GM06990 (cell line): ENCODE data around the gene RNF135.
A peak's percentile ranks its signal among the peaks of the same experiment; 100 is the strongest.

Experiments used
- DNase-seq: peaks from one replicate; pipeline ENCODE4 v3.0.0-alpha.2; 2011; ENCODE audit not compliant: insufficient read length; ENCODE audit errors: extremely low read depth
- H3K27me3 ChIP-seq: replicated peaks from 2 replicates; pipeline ENCODE4 v1.6.0; 2011; ENCODE audit warnings: low read length; ENCODE audit not compliant: control insufficient read depth, insufficient read depth
- H3K36me3 ChIP-seq: 2 replicates; pipeline ENCODE4 v1.5.1; 2011; ENCODE audit warnings: low read length; ENCODE audit not compliant: control insufficient read depth, insufficient read depth
- H3K4me3 ChIP-seq: replicated peaks from 2 replicates; pipeline ENCODE4 v1.5.1; 2011; ENCODE audit warnings: low read depth, mild to moderate bottlenecking, control low read depth, low read length
- TF ChIP-seq, protein P1 (sequence below): IDR thresholded peaks from 2 replicates; pipeline ENCODE4 v1.5.1; 2011; ENCODE audit warnings: low read length, control low read depth, mild to moderate bottlenecking, inconsistent platforms; ENCODE audit not compliant: insufficient read depth, poor library complexity, severe bottlenecking

RNF135 gene, protein sequence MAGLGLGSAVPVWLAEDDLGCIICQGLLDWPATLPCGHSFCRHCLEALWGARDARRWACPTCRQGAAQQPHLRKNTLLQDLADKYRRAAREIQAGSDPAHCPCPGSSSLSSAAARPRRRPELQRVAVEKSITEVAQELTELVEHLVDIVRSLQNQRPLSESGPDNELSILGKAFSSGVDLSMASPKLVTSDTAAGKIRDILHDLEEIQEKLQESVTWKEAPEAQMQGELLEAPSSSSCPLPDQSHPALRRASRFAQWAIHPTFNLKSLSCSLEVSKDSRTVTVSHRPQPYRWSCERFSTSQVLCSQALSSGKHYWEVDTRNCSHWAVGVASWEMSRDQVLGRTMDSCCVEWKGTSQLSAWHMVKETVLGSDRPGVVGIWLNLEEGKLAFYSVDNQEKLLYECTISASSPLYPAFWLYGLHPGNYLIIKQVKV

DNA sequence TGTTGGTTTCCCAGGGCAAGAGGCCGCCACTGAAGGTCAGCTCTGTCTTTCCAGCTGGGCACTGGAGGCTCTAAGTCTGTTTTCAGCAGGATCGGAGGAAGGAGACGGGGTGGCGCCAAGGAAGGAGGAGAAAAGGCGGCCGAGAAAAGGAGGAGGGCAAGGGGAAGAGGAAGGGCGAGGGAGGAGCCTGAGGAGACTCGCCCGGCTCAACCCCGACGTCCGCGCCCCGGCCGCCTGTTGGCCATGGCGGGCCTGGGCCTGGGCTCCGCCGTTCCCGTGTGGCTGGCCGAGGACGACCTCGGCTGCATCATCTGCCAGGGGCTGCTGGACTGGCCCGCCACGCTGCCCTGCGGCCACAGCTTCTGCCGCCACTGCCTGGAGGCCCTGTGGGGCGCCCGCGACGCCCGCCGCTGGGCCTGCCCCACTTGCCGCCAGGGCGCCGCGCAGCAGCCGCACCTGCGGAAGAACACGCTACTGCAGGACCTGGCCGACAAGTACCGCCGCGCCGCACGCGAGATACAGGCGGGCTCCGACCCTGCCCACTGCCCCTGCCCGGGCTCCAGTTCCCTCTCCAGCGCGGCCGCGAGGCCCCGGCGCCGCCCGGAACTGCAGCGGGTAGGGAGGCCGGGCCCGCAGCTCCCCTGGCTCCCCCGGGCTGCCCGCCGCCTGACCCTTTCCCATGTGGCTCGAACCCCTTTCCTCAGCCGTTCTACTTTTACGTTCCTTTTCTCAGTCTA is at the start of gene RNF135:
Gene RNF135, plus strand, starts transcription at position 209 of the 737 bp plus-strand sequence. Its CDS starts 35 bp downstream, at position 244.
- no peaks in the 10 kb centered on the region for H3K27me3 ChIP-seq
- peaks cover 4% of the 10 kb centered on the region for H3K36me3 ChIP-seq
- peak within 1 kb of the TSS; percentile 80 for H3K4me3 ChIP-seq
- peak; percentile 86 for DNase-seq
- TF ChIP-seq, protein P1, sequence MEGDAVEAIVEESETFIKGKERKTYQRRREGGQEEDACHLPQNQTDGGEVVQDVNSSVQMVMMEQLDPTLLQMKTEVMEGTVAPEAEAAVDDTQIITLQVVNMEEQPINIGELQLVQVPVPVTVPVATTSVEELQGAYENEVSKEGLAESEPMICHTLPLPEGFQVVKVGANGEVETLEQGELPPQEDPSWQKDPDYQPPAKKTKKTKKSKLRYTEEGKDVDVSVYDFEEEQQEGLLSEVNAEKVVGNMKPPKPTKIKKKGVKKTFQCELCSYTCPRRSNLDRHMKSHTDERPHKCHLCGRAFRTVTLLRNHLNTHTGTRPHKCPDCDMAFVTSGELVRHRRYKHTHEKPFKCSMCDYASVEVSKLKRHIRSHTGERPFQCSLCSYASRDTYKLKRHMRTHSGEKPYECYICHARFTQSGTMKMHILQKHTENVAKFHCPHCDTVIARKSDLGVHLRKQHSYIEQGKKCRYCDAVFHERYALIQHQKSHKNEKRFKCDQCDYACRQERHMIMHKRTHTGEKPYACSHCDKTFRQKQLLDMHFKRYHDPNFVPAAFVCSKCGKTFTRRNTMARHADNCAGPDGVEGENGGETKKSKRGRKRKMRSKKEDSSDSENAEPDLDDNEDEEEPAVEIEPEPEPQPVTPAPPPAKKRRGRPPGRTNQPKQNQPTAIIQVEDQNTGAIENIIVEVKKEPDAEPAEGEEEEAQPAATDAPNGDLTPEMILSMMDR, result no peak

DNA sequence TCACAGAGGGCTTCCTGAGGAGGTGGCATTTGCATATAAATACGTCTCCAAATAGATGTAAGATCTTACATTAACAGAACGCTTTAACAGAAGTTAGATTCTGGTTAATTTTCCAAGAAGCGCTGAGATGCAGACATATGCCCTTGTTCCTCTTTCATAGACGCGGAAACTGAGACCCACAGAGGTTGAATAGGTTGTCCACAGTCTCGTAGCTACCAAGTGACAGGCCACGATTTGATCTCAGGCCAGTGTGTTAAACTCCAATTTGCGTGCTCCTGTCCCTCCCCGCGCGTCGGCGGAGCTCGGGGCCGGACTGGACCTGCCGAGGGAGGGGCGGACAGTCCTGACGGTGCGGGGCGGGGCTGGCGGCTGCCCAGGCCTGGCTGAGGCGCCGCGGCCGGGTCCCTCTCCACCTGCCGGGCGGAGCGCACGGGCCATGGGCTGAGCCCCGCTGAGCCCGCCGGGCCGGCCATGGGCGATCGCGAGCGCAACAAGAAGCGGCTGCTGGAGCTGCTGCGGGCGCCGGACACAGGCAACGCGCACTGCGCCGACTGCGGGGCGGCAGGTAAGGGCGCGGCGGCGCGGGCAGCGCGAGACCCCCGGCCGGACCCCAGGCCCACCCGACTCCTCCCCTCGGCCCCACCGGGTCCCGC is 49.2 kb upstream of the RNF135 start, which contains the start of gene ADAP2:
Gene ADAP2, plus strand, starts transcription at position 402 of the 653 bp plus-strand sequence. Its CDS starts 70 bp downstream, at position 472.
- no peaks in the 10 kb centered on the region; the same call in 1 of the 2 replicates for H3K27me3 ChIP-seq
- TF ChIP-seq, protein P1, result no peak
- H3K36me3 ChIP-seq, result no peaks in the 10 kb centered on the region
- DNase-seq, result peak; percentile 40
- peak within 1 kb of the TSS; percentile 52 for H3K4me3 ChIP-seq

DNA sequence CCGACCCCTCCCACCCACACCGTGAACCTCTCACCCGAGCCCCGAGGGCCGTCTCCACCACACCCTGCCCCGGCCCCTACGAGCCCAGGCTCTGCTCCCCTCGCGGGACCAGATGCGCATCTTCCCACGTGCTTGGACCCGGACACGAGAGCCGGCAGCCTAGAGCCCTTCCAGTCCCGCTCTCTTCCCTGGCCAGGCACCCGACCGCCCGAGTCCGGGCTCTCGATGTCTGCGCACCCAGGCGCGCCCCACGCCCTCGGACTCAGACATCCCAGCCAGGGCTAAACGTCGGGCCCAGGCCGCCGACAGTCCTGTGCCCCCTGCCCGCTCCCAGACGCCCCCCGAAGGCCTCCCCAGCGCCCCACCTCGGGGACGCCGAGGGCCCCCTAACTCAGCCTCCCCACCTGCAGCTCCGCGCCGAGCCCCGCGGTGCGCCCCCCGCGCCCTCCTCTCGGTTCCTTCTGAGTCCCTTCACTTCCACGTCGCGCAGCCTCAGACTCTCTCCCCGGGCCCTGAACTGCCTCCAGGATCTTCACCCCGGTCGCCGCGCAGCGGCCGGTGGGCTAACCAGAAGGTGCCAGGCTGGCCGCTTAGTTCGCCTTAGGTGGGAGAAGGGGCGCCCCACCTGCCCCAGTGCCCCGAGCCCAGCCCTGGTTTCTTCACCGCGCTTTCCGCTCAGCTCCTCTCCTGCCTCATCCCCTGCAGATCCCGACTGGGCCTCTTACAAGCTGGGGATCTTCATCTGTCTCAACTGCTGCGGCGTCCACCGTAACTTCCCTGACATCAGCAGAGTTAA is 48.4 kb upstream of the RNF135 start:
- TF ChIP-seq, protein P1, result no peak
- DNase-seq, result peak; percentile 23
- H3K4me3 ChIP-seq, result peak overlapping the region; percentile 52

DNA sequence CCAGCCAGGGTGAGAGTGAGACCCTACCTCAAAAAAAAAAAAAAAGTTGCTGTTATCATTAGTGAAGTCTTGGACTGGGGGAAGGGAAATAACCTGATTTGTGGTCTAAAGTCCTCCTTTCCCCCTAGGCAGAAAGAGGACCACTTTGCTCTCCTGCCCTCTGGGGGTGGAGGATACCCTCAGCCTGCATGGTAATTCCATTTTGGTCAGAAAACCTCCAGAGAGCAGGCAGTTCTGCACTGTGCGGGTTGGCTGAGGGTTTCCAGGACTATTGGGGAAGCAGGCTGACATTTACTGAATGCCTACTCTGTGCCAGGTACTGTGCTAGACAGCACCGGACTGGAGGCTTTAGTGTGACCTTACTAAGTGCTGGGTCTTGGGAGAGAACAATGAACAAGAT is 46.5 kb upstream of the RNF135 start:
- Histone ChIP-seq H3K4me3 (no peak overlapping the region), H3K36me3 (no peaks in the 10 kb centered on the region), H3K27me3 (no peaks in the 10 kb centered on the region; the same call in 1 of the 2 replicates)
- DNase-seq, result no peak
- TF ChIP-seq, protein P1, result no peak

More for the DNA sequence above, 48.4 kb upstream of the RNF135 start:
- H3K36me3 ChIP-seq, result no peaks in the 10 kb centered on the region
- H3K27me3 ChIP-seq, result no peaks in the 10 kb centered on the region; the same call in 1 of the 2 replicates

DNA sequence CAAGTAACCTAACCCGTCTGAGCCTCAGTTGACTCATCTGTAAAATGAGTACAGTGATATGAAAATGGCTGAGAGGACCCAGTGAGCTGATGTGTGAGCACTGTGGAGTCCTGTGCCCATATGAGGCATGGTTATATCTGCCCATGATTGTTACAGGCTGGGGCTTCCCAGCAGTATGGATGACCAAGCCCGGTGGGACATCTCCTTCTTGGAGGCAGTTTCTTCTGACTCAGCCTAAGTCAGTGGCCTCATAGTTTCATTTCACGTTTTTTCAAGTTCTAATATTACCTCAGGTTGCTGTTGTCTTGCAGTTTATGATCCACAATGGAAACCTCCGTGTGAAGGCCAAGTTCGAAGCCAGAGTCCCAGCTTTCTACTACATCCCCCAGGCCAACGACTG is 44.3 kb upstream of the RNF135 start:
- H3K27me3 ChIP-seq, result no peaks in the 10 kb centered on the region; the same call in 1 of the 2 replicates
- H3K36me3 ChIP-seq, result no peaks in the 10 kb centered on the region
- TF ChIP-seq, protein P1, result no peak
- no peak for DNase-seq
- H3K4me3 ChIP-seq, result no peak overlapping the region
